C4-2B (cell line): Measurements from ENCODE around the gene TMTC2.

Experiments
- CTCF ChIP-seq: fragments of 450-650 bp; conservative IDR thresholded peaks from 2 replicates; pipeline ENCODE4 v1.5.1; 2017; ENCODE audit warnings: mild to moderate bottlenecking
- ZFX ChIP-seq: fragments of 450-650 bp; IDR thresholded peaks from 2 replicates; pipeline ENCODE4 v1.6.1; 2017

GRCh38 chr12:82774666-82775065 lies 88.0 kb downstream of the TMTC2 start:
- TF ChIP-seq CTCF (no peak), ZFX (no peak)
